Measurements from ENCODE around the gene HTR5A. TPM values are rescaled to one million over a fixed set of nuclear protein-coding genes. Genes with fewer than 3 reads are reported as not detected.

The HTR5A gene
- total and polyA plus RNA-seq, 2 experiments from 2014 or later, result not detected

DNA sequence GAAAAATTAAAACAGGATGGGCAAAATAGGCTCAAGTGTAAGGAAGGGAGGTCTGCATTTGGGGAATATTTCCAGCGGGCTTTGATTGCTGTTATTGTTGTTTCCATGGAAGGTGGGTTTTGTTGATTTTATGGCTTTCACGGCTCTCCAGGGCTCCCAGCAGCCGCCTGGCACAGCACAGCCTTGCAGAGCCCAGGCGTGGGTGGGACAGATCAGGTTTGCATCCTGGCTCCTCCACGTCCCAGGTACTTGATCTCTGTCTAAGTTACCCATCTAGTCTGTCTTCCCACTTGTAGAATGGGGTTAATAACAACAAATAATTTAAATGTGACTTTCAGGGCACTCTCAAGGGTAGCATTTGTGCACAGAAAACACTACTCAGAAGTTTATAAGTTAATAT lies 45.2 kb downstream of the HTR5A start:
- Mint-ChIP-seq H3K9me3 (peaks cover 18% of the 10 kb centered on the region), H3K36me3 (ENCODE audit: low read depth) (peaks cover 5% of the 10 kb centered on the region; the same call in 2 of the 3 replicates), H3K27ac (no peak overlapping the region), H3K4me3 (no peak overlapping the region), H3K27me3 (ENCODE audit: insufficient read depth, low read depth, poor library complexity) (peaks cover 5% of the 10 kb centered on the region), H3K4me1 (no peaks in the 10 kb centered on the region)
- TF ChIP-seq EZH2 (IDR thresholded peaks at IDR 0.05; ENCODE audit: low read depth, unreplicated experiment), result no peak
- TF ChIP-seq POLR2AphosphoS5 (IDR thresholded peaks at IDR 0.05; ENCODE audit: low read depth), result no peak
- no peak for TF ChIP-seq CTCF (conservative IDR thresholded peaks at IDR 0.05; ENCODE audit: low read depth in 2 of 2)
- TF ChIP-seq ZNF462 (CRISPR knock-in tag; IDR thresholded peaks at IDR 0.05), result no peak
- no peak for TF ChIP-seq ZNF331 (CRISPR knock-in tag; IDR thresholded peaks at IDR 0.05; ENCODE audit: low read depth)
- TF ChIP-seq ZNF114 (CRISPR knock-in tag; IDR thresholded peaks at IDR 0.05), result no peak
- no peak for TF ChIP-seq NANOG (IDR thresholded peaks at IDR 0.05; ENCODE audit: borderline replicate concordance)
- TF ChIP-seq, protein P1, sequence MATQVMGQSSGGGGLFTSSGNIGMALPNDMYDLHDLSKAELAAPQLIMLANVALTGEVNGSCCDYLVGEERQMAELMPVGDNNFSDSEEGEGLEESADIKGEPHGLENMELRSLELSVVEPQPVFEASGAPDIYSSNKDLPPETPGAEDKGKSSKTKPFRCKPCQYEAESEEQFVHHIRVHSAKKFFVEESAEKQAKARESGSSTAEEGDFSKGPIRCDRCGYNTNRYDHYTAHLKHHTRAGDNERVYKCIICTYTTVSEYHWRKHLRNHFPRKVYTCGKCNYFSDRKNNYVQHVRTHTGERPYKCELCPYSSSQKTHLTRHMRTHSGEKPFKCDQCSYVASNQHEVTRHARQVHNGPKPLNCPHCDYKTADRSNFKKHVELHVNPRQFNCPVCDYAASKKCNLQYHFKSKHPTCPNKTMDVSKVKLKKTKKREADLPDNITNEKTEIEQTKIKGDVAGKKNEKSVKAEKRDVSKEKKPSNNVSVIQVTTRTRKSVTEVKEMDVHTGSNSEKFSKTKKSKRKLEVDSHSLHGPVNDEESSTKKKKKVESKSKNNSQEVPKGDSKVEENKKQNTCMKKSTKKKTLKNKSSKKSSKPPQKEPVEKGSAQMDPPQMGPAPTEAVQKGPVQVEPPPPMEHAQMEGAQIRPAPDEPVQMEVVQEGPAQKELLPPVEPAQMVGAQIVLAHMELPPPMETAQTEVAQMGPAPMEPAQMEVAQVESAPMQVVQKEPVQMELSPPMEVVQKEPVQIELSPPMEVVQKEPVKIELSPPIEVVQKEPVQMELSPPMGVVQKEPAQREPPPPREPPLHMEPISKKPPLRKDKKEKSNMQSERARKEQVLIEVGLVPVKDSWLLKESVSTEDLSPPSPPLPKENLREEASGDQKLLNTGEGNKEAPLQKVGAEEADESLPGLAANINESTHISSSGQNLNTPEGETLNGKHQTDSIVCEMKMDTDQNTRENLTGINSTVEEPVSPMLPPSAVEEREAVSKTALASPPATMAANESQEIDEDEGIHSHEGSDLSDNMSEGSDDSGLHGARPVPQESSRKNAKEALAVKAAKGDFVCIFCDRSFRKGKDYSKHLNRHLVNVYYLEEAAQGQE (IDR thresholded peaks at IDR 0.05; ENCODE audit: unreplicated experiment), result no peak
- TF ChIP-seq JUNB (IDR thresholded peaks at IDR 0.05; ENCODE audit: unreplicated experiment), result no peak
- no peak for TF ChIP-seq CREB1 (CRISPR knock-in tag; IDR thresholded peaks at IDR 0.05; ENCODE audit: low read depth)
- TF ChIP-seq, protein P2, sequence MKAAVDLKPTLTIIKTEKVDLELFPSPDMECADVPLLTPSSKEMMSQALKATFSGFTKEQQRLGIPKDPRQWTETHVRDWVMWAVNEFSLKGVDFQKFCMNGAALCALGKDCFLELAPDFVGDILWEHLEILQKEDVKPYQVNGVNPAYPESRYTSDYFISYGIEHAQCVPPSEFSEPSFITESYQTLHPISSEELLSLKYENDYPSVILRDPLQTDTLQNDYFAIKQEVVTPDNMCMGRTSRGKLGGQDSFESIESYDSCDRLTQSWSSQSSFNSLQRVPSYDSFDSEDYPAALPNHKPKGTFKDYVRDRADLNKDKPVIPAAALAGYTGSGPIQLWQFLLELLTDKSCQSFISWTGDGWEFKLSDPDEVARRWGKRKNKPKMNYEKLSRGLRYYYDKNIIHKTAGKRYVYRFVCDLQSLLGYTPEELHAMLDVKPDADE (IDR thresholded peaks at IDR 0.05), result no peak
- TF ChIP-seq STAT1 (IDR thresholded peaks at IDR 0.05; ENCODE audit: unreplicated experiment), result no peak
- no peak for TF ChIP-seq EZH2phosphoT487 (IDR thresholded peaks at IDR 0.05; ENCODE audit: unreplicated experiment)
- H3K79me2 ChIP-seq (replicated peaks; ENCODE audit: insufficient read depth), result no peaks in the 10 kb centered on the region
- no peaks in the 10 kb centered on the region for H3F3A ChIP-seq (replicated peaks; ENCODE audit: low read depth)
- no peak overlapping the region for H3K4me2 ChIP-seq
- H3K4me1 ChIP-seq (ENCODE audit: insufficient read depth), result no peaks in the 10 kb centered on the region
- no peak overlapping the region for H3K4me3 ChIP-seq
- ATAC-seq (no peak), DNase-seq (ENCODE audit: low spot score) (no peak)
- H3K36me3 ChIP-seq (ENCODE audit: insufficient read depth), result no peaks in the 10 kb centered on the region
- no peaks in the 10 kb centered on the region for H3K9me2 ChIP-seq (ENCODE audit: insufficient read depth)
- H4K20me1 ChIP-seq (replicated peaks; ENCODE audit: insufficient read depth), result no peaks in the 10 kb centered on the region
- H3K27ac ChIP-seq (ENCODE audit: low read depth), result no peak overlapping the region
- no peak overlapping the region for H2AFZ ChIP-seq
- no peaks in the 10 kb centered on the region for H3K27me3 ChIP-seq (ENCODE audit: insufficient read depth)

All from GM23338 (cell line).